Islet precursor cell (in vitro differentiated cells): ENCODE measurements around the gene PARVA.
"Not testable (repeated sequence)": the region's sequence is repeated elsewhere in the genome, so short reads cannot be mapped to it uniquely, and the experiment has no call there.

Experiments used
- DNase-seq: peaks from one replicate; pipeline ENCODE4 v3.0.0-alpha.2; 2018

PARVA gene, protein sequence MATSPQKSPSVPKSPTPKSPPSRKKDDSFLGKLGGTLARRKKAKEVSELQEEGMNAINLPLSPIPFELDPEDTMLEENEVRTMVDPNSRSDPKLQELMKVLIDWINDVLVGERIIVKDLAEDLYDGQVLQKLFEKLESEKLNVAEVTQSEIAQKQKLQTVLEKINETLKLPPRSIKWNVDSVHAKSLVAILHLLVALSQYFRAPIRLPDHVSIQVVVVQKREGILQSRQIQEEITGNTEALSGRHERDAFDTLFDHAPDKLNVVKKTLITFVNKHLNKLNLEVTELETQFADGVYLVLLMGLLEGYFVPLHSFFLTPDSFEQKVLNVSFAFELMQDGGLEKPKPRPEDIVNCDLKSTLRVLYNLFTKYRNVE

GRCh38 chr11:12377106-12377823, at the start of gene PARVA:
Gene PARVA (plus strand): TSS chr11:12377571. CDS start chr11:12377648, 77 bp downstream.
- DNase-seq = peak; percentile 92

GRCh38 chr11:12329169-12329568, 48.2 kb upstream of the PARVA start:
- DNase-seq = no peak

GRCh38 chr11:12329797-12330196, 47.6 kb upstream of the PARVA start:
- no peak for DNase-seq

DNA sequence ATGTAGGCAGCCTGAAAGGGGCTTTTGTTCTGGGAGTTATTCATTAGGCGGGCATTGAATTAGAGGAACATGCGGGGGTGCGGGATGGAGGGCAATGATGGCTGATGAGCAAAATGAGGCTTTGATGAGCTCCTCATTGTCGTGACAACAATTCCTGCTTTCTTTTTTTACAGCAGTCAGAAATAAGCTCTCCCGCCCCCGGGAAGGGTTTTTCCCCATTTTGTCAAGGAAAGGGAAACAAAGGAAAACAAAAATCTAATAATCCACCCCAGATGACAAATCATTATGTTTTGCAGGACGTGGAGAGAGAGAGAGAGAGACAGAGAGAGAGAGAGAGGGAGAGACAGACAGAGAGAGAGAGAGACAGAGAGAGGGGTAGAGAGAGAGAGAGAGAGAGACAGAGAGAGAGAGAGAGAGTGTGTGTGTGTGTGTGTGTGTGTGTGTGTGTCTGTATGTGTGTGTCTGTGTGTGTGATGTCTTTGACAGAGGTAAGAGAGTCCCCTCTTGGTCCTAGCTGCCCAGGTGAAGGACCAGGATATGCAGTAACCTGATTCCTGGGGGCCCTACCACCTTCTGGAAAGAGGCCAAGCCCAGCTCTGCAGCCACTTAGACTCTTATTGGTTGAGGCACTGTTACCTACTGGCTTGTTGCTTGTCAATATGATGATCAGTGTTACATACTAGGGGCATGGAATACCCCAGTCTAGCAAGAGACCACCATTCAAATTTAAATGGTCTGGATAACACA, 46.7 kb upstream of the PARVA start:
- no peak for DNase-seq

- peak; percentile 93 for DNase-seq
Observed at GRCh38 chr11:12331239-12331874, 46.0 kb upstream of the PARVA start.

GRCh38 chr11:12343526-12343925, 33.8 kb upstream of the PARVA start:
- no peak for DNase-seq

DNA sequence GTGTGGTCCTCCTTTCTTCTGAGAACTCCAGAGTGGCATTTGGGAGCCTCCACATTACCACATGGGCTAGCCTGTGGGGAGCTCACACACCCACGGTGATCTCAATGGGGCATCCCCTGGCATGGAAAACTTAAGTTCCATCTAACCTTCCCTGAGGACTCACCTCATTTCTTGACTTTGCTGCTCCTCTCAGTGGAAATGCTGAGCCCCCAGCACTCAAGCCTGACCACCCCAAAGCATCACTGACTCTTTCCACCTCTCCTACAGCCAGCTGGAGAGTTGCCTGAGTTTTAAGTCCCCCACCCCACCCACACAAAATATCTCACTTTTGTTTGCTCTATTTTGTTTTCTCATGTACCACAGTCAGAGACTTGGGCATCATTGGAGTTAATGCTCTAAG, 23.8 kb upstream of the PARVA start:
- no peak for DNase-seq

DNA sequence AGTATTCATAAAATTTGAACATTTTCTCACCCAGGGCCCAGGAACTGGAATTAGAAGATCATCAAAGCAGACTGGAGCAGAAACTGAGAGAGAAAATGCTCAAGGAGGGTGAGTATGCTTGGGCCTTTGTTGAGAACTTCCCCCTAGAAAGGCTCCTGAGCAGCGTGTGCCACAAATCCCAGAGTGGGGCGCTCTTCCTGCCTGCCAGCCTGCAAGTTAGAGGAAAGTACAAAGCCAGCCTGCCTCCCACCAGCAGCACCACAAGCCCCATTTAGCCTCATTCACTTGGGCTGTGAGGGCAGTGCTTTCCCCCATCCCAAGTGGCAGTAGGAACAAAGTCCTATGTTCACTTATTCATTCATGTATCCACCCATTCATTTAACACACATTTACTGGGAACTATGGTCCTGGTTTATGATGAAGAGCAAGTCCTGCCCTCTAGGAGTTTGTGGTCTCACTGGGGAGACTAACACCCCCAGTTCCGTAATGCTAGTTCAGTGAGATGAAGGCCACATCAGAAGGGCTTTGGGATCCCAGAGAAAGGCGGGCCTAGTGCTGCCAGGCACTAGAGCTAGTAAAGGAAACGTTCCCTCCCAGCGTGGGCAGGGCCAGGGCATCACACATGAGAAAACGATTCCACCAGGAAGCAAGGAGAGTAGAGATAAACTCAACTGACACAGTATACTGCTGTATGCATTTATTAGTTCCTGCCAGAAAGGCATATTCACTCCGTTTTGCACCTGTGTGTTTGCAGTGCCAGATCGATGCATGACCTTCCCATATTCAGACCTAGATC, 22.4 kb upstream of the PARVA start:
- DNase-seq = no peak

DNA sequence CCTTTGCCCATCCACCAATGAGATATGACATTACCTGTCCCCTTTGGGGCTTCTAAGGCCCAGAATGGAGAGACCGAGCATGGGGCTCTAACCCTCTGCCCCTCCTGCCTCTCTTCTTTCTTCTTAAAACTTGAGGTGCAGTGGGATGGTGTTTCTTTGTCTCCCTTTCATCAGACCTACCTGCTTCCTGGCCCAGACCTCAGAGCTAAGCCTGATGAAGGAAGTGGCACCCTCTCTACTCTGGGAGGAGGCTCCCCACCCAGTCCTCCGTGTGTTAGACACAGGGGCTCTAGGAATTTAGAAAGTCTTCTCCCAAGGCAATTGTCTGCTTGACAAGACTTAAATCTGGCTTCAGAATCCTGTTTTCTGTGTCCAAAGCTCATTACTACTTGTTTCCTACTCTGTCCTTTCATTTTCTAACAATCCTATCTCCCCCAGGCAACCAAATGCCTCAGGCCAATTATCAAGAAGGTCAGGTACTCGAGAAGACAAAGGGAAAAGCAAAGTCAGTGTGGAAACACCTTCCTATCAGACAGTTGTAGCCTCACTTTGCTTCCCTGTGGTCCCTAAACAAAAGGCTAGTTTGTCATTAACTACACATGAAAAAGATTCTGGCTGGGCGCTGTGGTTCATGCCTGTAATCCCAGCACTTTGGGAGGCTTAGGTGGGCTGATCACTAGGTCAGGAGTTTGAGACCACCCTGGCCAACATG, 20.3 kb upstream of the PARVA start:
- DNase-seq = no peak

DNA sequence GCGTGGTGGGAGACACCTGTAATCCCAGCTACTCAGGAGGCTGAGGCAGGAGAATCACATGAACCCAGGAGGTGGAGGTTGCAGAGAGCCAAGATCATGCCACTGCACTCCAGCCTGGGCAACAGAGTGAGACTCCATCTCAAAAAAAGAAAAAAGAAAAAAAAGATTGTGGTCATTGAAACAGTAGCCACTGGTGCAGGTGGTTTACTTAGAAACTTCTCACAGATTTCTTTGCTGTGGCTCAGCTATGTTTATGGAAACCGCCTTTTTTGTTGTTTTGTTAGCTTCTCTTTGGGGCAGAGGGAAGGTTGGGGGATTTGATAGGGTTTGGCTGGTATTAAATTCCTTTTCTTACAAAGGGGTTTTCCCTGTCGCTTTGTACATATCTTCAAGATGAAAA, 19.7 kb upstream of the PARVA start:
- not testable (repeated sequence) for DNase-seq

- no peak for DNase-seq
Observed at GRCh38 chr11:12358302-12359188, 18.8 kb upstream of the PARVA start.

GRCh38 chr11:12359761-12360160, 17.6 kb upstream of the PARVA start:
- DNase-seq = no peak

DNA sequence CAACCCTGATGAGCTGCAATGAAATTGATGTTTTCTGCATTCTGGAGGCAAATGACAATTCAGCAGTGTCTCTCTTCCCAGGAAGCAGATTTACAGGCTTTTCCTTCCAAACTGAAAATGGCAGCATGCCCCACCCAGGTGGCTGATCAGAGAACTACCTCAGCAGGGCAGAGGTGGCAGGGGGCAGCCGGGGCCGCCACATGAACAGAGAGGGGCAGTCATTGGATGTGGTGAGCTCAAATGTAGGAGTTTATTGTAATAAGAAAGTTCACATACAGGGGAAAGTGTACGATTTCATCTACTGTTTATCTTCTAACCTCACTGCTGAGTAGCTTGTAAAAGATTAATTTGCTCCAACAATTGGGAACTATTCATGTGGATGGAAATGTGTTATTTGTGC, 15.7 kb upstream of the PARVA start:
- DNase-seq = no peak

- DNase-seq = no peak
Observed at GRCh38 chr11:12362857-12363256, 14.5 kb upstream of the PARVA start.

DNA sequence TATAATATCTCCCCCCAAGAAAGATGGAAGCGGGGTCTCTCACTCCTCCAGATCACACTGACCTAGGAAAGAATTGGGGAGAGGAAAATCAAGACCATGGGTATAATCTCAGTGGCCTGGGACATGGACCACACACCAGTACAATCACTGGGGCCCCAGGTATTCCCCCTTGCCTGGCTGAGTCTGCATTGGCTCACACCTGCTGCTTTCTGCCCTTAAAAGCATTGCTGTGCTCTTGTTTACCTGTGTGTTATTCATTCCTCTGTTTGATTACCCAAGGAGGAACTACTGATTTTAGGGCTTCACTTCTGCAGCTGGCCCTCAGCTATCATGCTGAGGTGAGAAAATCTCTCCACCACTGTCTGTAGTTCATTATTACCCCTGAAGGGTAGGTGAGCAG, 14.0 kb upstream of the PARVA start:
- no peak for DNase-seq

DNA sequence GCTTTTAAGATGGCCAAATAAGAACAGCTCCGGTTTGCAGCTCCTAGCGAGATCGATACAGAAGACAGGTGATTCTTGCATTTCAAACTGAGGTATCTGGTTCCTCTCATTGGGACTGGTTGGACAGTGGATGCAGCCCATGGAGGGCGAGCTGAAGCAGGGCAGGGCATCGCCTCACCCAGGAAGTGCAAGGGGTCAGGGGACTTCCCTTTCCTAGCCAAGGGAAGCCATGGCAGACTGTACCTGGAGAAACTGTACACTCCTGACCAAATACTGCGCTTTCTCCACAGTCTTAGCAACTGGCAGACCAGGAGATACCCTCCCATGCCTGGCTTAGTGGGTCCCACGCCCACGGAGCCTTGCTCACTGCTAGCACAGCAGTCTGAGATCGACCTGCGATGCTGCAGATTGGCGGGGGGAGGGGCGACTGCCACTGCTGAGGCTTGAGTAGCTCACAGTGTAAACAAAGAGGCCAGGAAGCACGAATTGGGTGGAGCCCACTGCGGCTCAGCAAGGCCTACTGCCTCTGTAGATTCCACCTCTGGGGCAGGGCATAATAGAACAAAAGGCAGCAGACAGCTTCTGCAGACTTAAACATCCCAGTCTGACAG, 11.3 kb upstream of the PARVA start:
- DNase-seq = peak; percentile 88

DNA sequence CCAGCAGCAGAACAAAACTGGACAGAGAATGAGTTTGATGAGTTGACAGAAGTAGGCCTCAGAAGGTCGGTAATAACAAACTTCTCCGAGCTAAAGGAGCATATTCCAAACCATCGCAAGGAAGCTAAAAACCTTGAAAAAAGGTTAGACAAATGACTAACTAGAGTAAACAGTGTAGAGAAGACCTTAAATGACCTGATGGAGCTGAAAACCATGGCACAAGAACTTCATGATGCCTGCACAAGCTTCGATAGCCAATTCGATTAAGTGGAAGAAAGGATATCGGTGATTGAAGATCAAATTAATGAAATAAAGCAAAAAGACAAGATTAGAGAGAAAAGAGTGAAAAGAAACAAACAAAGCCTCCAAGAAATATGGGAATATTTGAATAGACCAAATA, 10.3 kb upstream of the PARVA start:
- not testable (repeated sequence) for DNase-seq

DNA sequence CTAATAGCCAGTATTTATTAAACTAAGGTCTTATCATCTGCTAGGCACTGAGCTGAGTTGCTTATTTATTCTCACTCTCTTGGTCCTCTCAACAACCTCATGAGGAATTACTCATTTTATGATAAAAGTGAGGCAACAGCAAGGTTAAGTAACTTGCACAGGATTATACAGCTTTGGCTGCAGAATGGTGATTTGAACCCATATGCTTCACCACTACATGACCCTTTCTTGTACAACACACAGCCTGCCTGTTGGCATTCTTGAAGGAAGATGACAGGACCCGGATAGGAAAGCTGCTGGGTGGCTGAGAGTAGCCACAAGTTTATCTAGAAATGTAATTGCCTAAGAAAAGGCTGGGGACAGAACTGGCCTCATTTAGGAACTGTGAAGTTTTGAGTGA, 5.3 kb upstream of the PARVA start:
- no peak for DNase-seq

- no peak for DNase-seq
Observed at GRCh38 chr11:12375720-12376119, 1.7 kb upstream of the PARVA start.
